Measurements from ENCODE around the gene ABI2.

ABI2 gene

GRCh38 chr2:203484266-203485112, 156.3 kb downstream of the ABI2 start:
- peak in 2 of 4 experiments; percentile 5 to 18 for DNase-seq

GRCh38 chr2:203489531-203489930, 161.3 kb downstream of the ABI2 start:
- DNase-seq, result no peak

DNA sequence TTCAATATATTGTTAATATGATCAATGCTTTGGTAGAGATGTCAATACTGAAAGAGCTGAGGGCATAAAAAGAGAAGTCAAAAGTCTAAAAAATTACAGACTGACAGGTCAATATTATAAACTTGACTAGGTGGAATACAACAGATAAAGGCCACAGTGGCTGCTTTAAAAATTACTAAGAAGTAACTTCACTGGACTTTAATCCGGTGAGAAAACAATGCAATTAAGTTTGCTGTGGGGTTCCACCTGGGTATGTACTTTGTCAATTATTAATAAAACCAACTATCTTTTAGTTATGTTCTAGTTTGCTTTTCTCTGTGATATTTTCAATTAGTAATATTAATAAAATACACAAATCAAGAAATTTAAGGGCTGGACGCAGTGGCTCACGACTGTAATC, 162.2 kb downstream of the ABI2 start:
- no peak for DNase-seq

- DNase-seq, result no peak
These were observed 164.8 kb downstream of the ABI2 start for GRCh38 chr2:203492965-203493364.
